Natural killer cell (primary cell): ENCODE measurements around the gene FBXO30. TPM values are rescaled to one million over a fixed set of nuclear protein-coding genes. Genes with fewer than 3 reads are reported as not detected.

Source experiments
- ATAC-seq, 3 donors: fragments of 150-1000 bp in 2 of 3; fragments of 200-7000 bp in 1 of 3; cut with Tn5 transposase; 1 replicate in 1 of 3; 2 replicates in 2 of 3; pipeline ENCODE4 v1.10.0; 2021; ENCODE audit warnings: mild to moderate bottlenecking in 2 of 3, moderate library complexity in 2 of 3
- DNase-seq, 2 donors: peaks; one replicate each; pipeline versions ENCODE4 v3.0.0 to v3.0.0-alpha.2; 2013 to 2021; ENCODE audit warnings: mixed read lengths in 1 of 2
- H3K27ac ChIP-seq: one replicate; pipeline ENCODE4 v1.5.1; 2013; ENCODE audit warnings: mild to moderate bottlenecking, low read length
- H3K27me3 ChIP-seq: one replicate; pipeline ENCODE4 v1.6.1; 2013; ENCODE audit warnings: low read length; ENCODE audit not compliant: control insufficient read depth, insufficient read depth
- H3K36me3 ChIP-seq: one replicate; pipeline ENCODE4 v1.6.1; 2013; ENCODE audit warnings: low read length; ENCODE audit not compliant: control insufficient read depth, insufficient read depth
- H3K4me1 ChIP-seq: one replicate; pipeline ENCODE4 v1.6.1; 2013; ENCODE audit warnings: low read length; ENCODE audit not compliant: control insufficient read depth, insufficient read depth
- H3K4me3 ChIP-seq: one replicate; pipeline ENCODE4 v1.5.1; 2013; ENCODE audit warnings: low read length
- H3K9me3 ChIP-seq: one replicate; pipeline ENCODE4 v1.6.1; 2013; ENCODE audit warnings: low read length; ENCODE audit not compliant: control insufficient read depth, insufficient read depth
- H3K27ac Mint-ChIP-seq, 2 donors: one replicate each; pipeline ENCODE4 v1.8.0; 2022; ENCODE audit warnings: mild to moderate bottlenecking in 2 of 2, mixed read lengths in 2 of 2, moderate library complexity in 1 of 2
- H3K27me3 Mint-ChIP-seq, 2 donors: one replicate each; pipeline ENCODE4 v1.8.0; 2022; ENCODE audit warnings: low read depth in 2 of 2, mixed read lengths in 2 of 2
- H3K36me3 Mint-ChIP-seq: one replicate; pipeline ENCODE4 v1.8.0; 2022; ENCODE audit warnings: mixed read lengths
- H3K4me1 Mint-ChIP-seq, 2 donors: one replicate each; pipeline ENCODE4 v1.8.0; 2022; ENCODE audit warnings: mixed read lengths in 2 of 2
- H3K4me3 Mint-ChIP-seq: one replicate; pipeline ENCODE4 v1.8.0; 2022; ENCODE audit warnings: mild to moderate bottlenecking, moderate library complexity, mixed read lengths
- H3K9me3 Mint-ChIP-seq, 2 donors: one replicate each; pipeline ENCODE4 v1.8.0; 2022; ENCODE audit warnings: mixed read lengths in 2 of 2
- WGBS: methylation state at CpG from one replicate; pipeline ENCODE4 v1.1.7; 2013; ENCODE audit warnings: missing lambda C conversion rate; ENCODE audit not compliant: insufficient coverage; 5-methylcytosine and 5-hydroxymethylcytosine counted together
- intact Hi-C: fragments of 100-400 bp; cut with micrococcal nuclease; formaldehyde crosslinking; loops from one replicate; pipeline ENCODE4 v1.14.2; 2022
- total RNA-seq, 4 donors: library from RNA; stranded (reverse); fragments of 120-200 nt in 1 of 4; gene quantifications; one replicate each; pipeline versions ENCODE4 v1.2.3 to v1.2.4, GENCODE V29; 2013 to 2022
- TF ChIP-seq, protein P1 (sequence below): fragments of 200-600 bp; IDR thresholded peaks from one replicate; pipeline ENCODE4 v1.8.0; 2022; ENCODE audit warnings: antibody characterized with exemption

The FBXO30 gene
- total RNA-seq, 3 donors from 2014 or later (not counting 1 experiment from before 2014, with no cell fraction given) = 3.4 to 6.4 (median 5.9) TPM

- TF ChIP-seq, protein P1, sequence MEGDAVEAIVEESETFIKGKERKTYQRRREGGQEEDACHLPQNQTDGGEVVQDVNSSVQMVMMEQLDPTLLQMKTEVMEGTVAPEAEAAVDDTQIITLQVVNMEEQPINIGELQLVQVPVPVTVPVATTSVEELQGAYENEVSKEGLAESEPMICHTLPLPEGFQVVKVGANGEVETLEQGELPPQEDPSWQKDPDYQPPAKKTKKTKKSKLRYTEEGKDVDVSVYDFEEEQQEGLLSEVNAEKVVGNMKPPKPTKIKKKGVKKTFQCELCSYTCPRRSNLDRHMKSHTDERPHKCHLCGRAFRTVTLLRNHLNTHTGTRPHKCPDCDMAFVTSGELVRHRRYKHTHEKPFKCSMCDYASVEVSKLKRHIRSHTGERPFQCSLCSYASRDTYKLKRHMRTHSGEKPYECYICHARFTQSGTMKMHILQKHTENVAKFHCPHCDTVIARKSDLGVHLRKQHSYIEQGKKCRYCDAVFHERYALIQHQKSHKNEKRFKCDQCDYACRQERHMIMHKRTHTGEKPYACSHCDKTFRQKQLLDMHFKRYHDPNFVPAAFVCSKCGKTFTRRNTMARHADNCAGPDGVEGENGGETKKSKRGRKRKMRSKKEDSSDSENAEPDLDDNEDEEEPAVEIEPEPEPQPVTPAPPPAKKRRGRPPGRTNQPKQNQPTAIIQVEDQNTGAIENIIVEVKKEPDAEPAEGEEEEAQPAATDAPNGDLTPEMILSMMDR = no peak
- no peaks in the 10 kb centered on the region for H3K27me3 ChIP-seq
- H3K9me3 ChIP-seq = no peaks in the 10 kb centered on the region
- Mint-ChIP-seq H3K9me3 (no peaks in the 10 kb centered on the region), H3K4me3 (no peak overlapping the region), H3K36me3 (no peaks in the 10 kb centered on the region), H3K27me3 (peaks cover 3 to 7% of the 10 kb centered on the region in 2 donors), H3K27ac (no peak overlapping the region), H3K4me1 (no peaks in the 10 kb centered on the region)
- intact Hi-C loops = no loop called here
- no peaks in the 10 kb centered on the region for H3K36me3 ChIP-seq
- H3K27ac ChIP-seq = no peak overlapping the region
- no peak overlapping the region for H3K4me3 ChIP-seq
- no peaks in the 10 kb centered on the region for H3K4me1 ChIP-seq
- DNase-seq (no peak), ATAC-seq (no peak)
- 100% methylated on average over 1 of the region's 4 CpGs for WGBS
These were observed 56.5 kb downstream of the FBXO30 start for GRCh38 chr6:145758113-145758512.

- H3K27ac Mint-ChIP-seq = no peak overlapping the region
- H3K4me3 Mint-ChIP-seq = no peak overlapping the region
- ATAC-seq (no peak), DNase-seq (no peak)
- WGBS = no CpG with 5 or more reads among the region's 1 CpG
- no peaks in the 10 kb centered on the region for H3K36me3 ChIP-seq
- H3K27ac ChIP-seq = no peak overlapping the region
- H3K9me3 Mint-ChIP-seq = no peaks in the 10 kb centered on the region
- intact Hi-C loops = no loop called here
- peaks cover 3 to 7% of the 10 kb centered on the region in 2 donors for H3K27me3 Mint-ChIP-seq
- no peaks in the 10 kb centered on the region for H3K9me3 ChIP-seq
- TF ChIP-seq, protein P1 = no peak
- no peaks in the 10 kb centered on the region for H3K27me3 ChIP-seq
- H3K4me3 ChIP-seq = no peak overlapping the region
- H3K4me1 ChIP-seq = no peaks in the 10 kb centered on the region
- H3K4me1 Mint-ChIP-seq = no peaks in the 10 kb centered on the region
- no peaks in the 10 kb centered on the region for H3K36me3 Mint-ChIP-seq
These were observed 58.4 kb downstream of the FBXO30 start for GRCh38 chr6:145756170-145756662.

- DNase-seq = no peak
- intact Hi-C loops = no loop called here
- H3K4me1 Mint-ChIP-seq = no peaks in the 10 kb centered on the region
- no peaks in the 10 kb centered on the region for H3K9me3 Mint-ChIP-seq
- TF ChIP-seq, protein P1 = no peak
- Histone ChIP-seq H3K36me3 (no peaks in the 10 kb centered on the region), H3K27me3 (no peaks in the 10 kb centered on the region), H3K9me3 (no peaks in the 10 kb centered on the region), H3K4me1 (no peaks in the 10 kb centered on the region), H3K4me3 (no peak overlapping the region), H3K27ac (no peak overlapping the region)
- H3K4me3 Mint-ChIP-seq = no peak overlapping the region
- peaks cover 3 to 7% of the 10 kb centered on the region in 2 donors for H3K27me3 Mint-ChIP-seq
- no peak overlapping the region for H3K27ac Mint-ChIP-seq
- no peak for ATAC-seq
- H3K36me3 Mint-ChIP-seq = no peaks in the 10 kb centered on the region
These were observed 58.9 kb downstream of the FBXO30 start for GRCh38 chr6:145755682-145756081.

DNA sequence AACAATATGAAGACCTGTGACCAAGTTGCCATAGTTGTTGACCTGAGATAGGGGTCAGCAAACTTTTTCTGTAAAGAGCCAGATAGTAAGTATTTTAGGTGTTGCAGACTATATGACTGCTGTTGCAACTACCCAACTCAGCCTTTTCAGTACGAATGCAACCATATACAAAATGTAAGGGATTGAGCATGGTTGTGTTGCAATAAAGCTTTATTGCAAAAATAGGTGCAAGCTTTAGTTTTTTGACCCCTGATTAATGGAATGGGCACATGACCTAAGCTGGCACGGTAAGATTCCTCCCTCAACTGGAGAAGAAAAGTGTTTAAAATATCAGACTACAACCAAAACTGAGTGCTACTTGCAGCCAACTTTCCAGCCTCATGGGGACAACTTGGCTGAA, 62.0 kb downstream of the FBXO30 start:
- no peaks in the 10 kb centered on the region for H3K9me3 ChIP-seq
- no peak overlapping the region for H3K27ac ChIP-seq
- H3K36me3 Mint-ChIP-seq = no peaks in the 10 kb centered on the region
- H3K36me3 ChIP-seq = no peaks in the 10 kb centered on the region
- H3K27ac Mint-ChIP-seq = no peak overlapping the region
- H3K4me3 Mint-ChIP-seq = no peak overlapping the region
- 100% methylated on average over 2 of the region's 2 CpGs for WGBS
- no peaks in the 10 kb centered on the region for H3K4me1 ChIP-seq
- no peak for ATAC-seq
- H3K4me1 Mint-ChIP-seq = peaks cover 0 to 5% of the 10 kb centered on the region in 2 donors
- H3K27me3 Mint-ChIP-seq = peaks cover 3 to 7% of the 10 kb centered on the region in 2 donors
- no peaks in the 10 kb centered on the region for H3K27me3 ChIP-seq
- no peak overlapping the region for H3K4me3 ChIP-seq
- intact Hi-C loops = no loop called here
- TF ChIP-seq, protein P1 = no peak
- H3K9me3 Mint-ChIP-seq = no peaks in the 10 kb centered on the region
- no peak for DNase-seq
